Ectodermal cell (in vitro differentiated cells): ENCODE measurements around the gene PALD1.

Source experiments
- H3K27ac ChIP-seq: 2 replicates; pipeline ENCODE4 v1.7.0; 2013; ENCODE audit warnings: mild to moderate bottlenecking, low read depth, low read length; ENCODE audit not compliant: insufficient read depth, poor library complexity, severe bottlenecking
- H3K27me3 ChIP-seq: 2 replicates; pipeline ENCODE4 v1.7.0; 2013; ENCODE audit warnings: mild to moderate bottlenecking, low read length; ENCODE audit not compliant: insufficient read depth, control insufficient read depth, poor library complexity, severe bottlenecking
- H3K36me3 ChIP-seq: one replicate; pipeline ENCODE4 v1.7.0; 2013; ENCODE audit warnings: low read length; ENCODE audit not compliant: control insufficient read depth, insufficient read depth
- H3K4me1 ChIP-seq: one replicate; pipeline ENCODE4 v1.7.0; 2013; ENCODE audit warnings: low read length; ENCODE audit not compliant: control insufficient read depth, insufficient read depth
- H3K4me3 ChIP-seq: 2 replicates; pipeline ENCODE4 v1.7.0; 2013; ENCODE audit warnings: low read depth, low read length, control low read depth; ENCODE audit not compliant: insufficient read depth
- H3K9me3 ChIP-seq: 2 replicates; pipeline ENCODE4 v1.7.0; 2013; ENCODE audit warnings: mild to moderate bottlenecking, low read length, moderate library complexity; ENCODE audit not compliant: control insufficient read depth
- WGBS, 2 experiments: methylation state at CpG; one replicate each; pipeline ENCODE4 v1.1.7; 2013; ENCODE audit warnings: missing lambda C conversion rate in 2 of 2; 5-methylcytosine and 5-hydroxymethylcytosine counted together

PALD1 gene

GRCh38 chr10:70505908-70506307 is 27.3 kb downstream of the PALD1 start:
- Histone ChIP-seq H3K4me3 (no peak overlapping the region), H3K36me3 (no peaks in the 10 kb centered on the region), H3K4me1 (peaks cover 22% of the 10 kb centered on the region), H3K27ac (no peak overlapping the region), H3K9me3 (no peaks in the 10 kb centered on the region), H3K27me3 (no peaks in the 10 kb centered on the region)
- 94 to 95% methylated on average over 9 of the region's 9 CpGs for WGBS, 2 experiments

GRCh38 chr10:70507966-70508365 is 29.4 kb downstream of the PALD1 start:
- WGBS, 2 experiments, result 80 to 84% methylated on average over 6 of the region's 6 CpGs
- Histone ChIP-seq H3K27ac (no peak overlapping the region), H3K9me3 (no peaks in the 10 kb centered on the region), H3K36me3 (no peaks in the 10 kb centered on the region), H3K4me1 (peaks cover 30% of the 10 kb centered on the region), H3K4me3 (no peak overlapping the region), H3K27me3 (no peaks in the 10 kb centered on the region)

- Histone ChIP-seq H3K9me3 (no peaks in the 10 kb centered on the region), H3K27ac (no peak overlapping the region), H3K4me3 (no peak overlapping the region), H3K36me3 (no peaks in the 10 kb centered on the region), H3K27me3 (no peaks in the 10 kb centered on the region), H3K4me1 (peaks cover 36% of the 10 kb centered on the region)
- WGBS, 2 experiments, result 26 to 32% methylated on average over 14 of the region's 14 CpGs
Observed at GRCh38 chr10:70508912-70509756, 30.6 kb downstream of the PALD1 start.

- H3K27me3 ChIP-seq, result no peaks in the 10 kb centered on the region
- 96 to 98% methylated on average over 7 of the region's 7 CpGs for WGBS, 2 experiments
Observed at GRCh38 chr10:70509757-70510147, 31.2 kb downstream of the PALD1 start.

GRCh38 chr10:70510453-70510852 is 31.9 kb downstream of the PALD1 start:
- WGBS, 2 experiments, result 88 to 92% methylated on average over 4 of the region's 4 CpGs
- Histone ChIP-seq H3K4me1 (peaks cover 39% of the 10 kb centered on the region), H3K27me3 (no peaks in the 10 kb centered on the region), H3K36me3 (no peaks in the 10 kb centered on the region), H3K9me3 (no peaks in the 10 kb centered on the region), H3K27ac (no peak overlapping the region), H3K4me3 (no peak overlapping the region)

More at GRCh38 chr10:70509757-70510147, 31.2 kb downstream of the PALD1 start:
- no peaks in the 10 kb centered on the region for H3K9me3 ChIP-seq
- no peaks in the 10 kb centered on the region for H3K36me3 ChIP-seq
- H3K4me3 ChIP-seq, result no peak overlapping the region
- peaks cover 39% of the 10 kb centered on the region for H3K4me1 ChIP-seq
- no peak overlapping the region for H3K27ac ChIP-seq

GRCh38 chr10:70510904-70511303 is 32.3 kb downstream of the PALD1 start:
- Histone ChIP-seq H3K9me3 (no peaks in the 10 kb centered on the region), H3K4me3 (no peak overlapping the region), H3K27me3 (no peaks in the 10 kb centered on the region), H3K4me1 (peaks cover 38% of the 10 kb centered on the region), H3K27ac (no peak overlapping the region), H3K36me3 (no peaks in the 10 kb centered on the region)
- 87 to 89% methylated on average over 6 of the region's 6 CpGs for WGBS, 2 experiments

- Histone ChIP-seq H3K4me1 (peaks cover 29% of the 10 kb centered on the region), H3K4me3 (no peak overlapping the region), H3K36me3 (no peaks in the 10 kb centered on the region), H3K27ac (peak overlapping the region; percentile 1), H3K9me3 (no peaks in the 10 kb centered on the region), H3K27me3 (no peaks in the 10 kb centered on the region)
- 78 to 81% methylated on average over 5 of the region's 5 CpGs for WGBS, 2 experiments
Observed at GRCh38 chr10:70512149-70512639, 33.6 kb downstream of the PALD1 start.

GRCh38 chr10:70513848-70514309 is 35.3 kb downstream of the PALD1 start:
- Histone ChIP-seq H3K27me3 (no peaks in the 10 kb centered on the region), H3K9me3 (no peaks in the 10 kb centered on the region), H3K27ac (no peak overlapping the region), H3K4me3 (no peak overlapping the region), H3K36me3 (no peaks in the 10 kb centered on the region), H3K4me1 (peaks cover 25% of the 10 kb centered on the region)
- WGBS, 2 experiments, result 29 to 30% methylated on average over 14 of the region's 14 CpGs

GRCh38 chr10:70514591-70514990 is 36.0 kb downstream of the PALD1 start:
- 91 to 94% methylated on average over 8 of the region's 8 CpGs for WGBS, 2 experiments
- H3K4me3 ChIP-seq, result no peak overlapping the region
- no peaks in the 10 kb centered on the region for H3K36me3 ChIP-seq
- no peaks in the 10 kb centered on the region for H3K27me3 ChIP-seq
- H3K4me1 ChIP-seq, result peaks cover 18% of the 10 kb centered on the region
- no peak overlapping the region for H3K27ac ChIP-seq
- H3K9me3 ChIP-seq, result no peaks in the 10 kb centered on the region

GRCh38 chr10:70515035-70515667 is 36.6 kb downstream of the PALD1 start:
- Histone ChIP-seq H3K27ac (no peak overlapping the region), H3K36me3 (no peaks in the 10 kb centered on the region), H3K4me3 (no peak overlapping the region), H3K27me3 (no peaks in the 10 kb centered on the region), H3K9me3 (no peaks in the 10 kb centered on the region), H3K4me1 (peaks cover 18% of the 10 kb centered on the region)
- 92 to 94% methylated on average over 8 of the region's 8 CpGs for WGBS, 2 experiments
